ENCODE measurements around the gene PPIC. TPM values are rescaled to one million over a fixed set of nuclear protein-coding genes. Genes with fewer than 3 reads are reported as not detected.
"Not testable (repeated sequence)": the region's sequence is repeated elsewhere in the genome, so short reads cannot be mapped to it uniquely, and the experiment has no call there.

Gene PPIC
- total RNA-seq, 4 donors from 2014 or later: 21.7 to 77.3 (median 58.5) TPM

- Histone ChIP-seq H3K9me3 (no peaks in the 10 kb centered on the region), H3K4me3 (no peak overlapping the region), H3K4me1 (no peaks in the 10 kb centered on the region), H3K36me3 (no peaks in the 10 kb centered on the region), H3K27me3 (no peaks in the 10 kb centered on the region), H3K27ac (no peak overlapping the region)
- intact Hi-C loops (cut with DNase I): no loop called here
- WGBS, 2 donors: 82 to 89% methylated on average over 2 of the region's 2 CpGs
- no peak for DNase-seq
- TF ChIP-seq CTCF (IDR thresholded peaks at IDR 0.05) (no peak), POLR2A (IDR thresholded peaks at IDR 0.05) (no peak)
These were observed 58.5 kb downstream of the PPIC start for GRCh38 chr5:122978068-122978467.

- H3K4me1 ChIP-seq: no peaks in the 10 kb centered on the region
- no peaks in the 10 kb centered on the region for H3K27me3 ChIP-seq
- no peak overlapping the region for H3K4me3 ChIP-seq
- intact Hi-C loops (cut with DNase I): no loop called here
- 70 to 75% methylated on average over 2 of the region's 2 CpGs for WGBS, 2 donors
- H3K27ac ChIP-seq: no peak overlapping the region
- no peak for TF ChIP-seq CTCF (IDR thresholded peaks at IDR 0.05)
- TF ChIP-seq POLR2A (IDR thresholded peaks at IDR 0.05): no peak
- no peak for DNase-seq
- H3K9me3 ChIP-seq: no peaks in the 10 kb centered on the region
- peaks cover 0 to 4% (median 0%) of the 10 kb centered on the region in 3 donors for H3K36me3 ChIP-seq
These were observed 59.2 kb downstream of the PPIC start for GRCh38 chr5:122977319-122977718.

GRCh38 chr5:122974251-122974650, 62.3 kb downstream of the PPIC start:
- H3K4me1 ChIP-seq; H3K27me3 ChIP-seq; H3K27ac ChIP-seq; intact Hi-C loops (cut with DNase I); H3K4me3 ChIP-seq; H3K36me3 ChIP-seq; H3K9me3 ChIP-seq; DNase-seq: not testable (repeated sequence)
- WGBS, 2 donors: 93 to 98% methylated on average over 3 of the region's 3 CpGs

GRCh38 chr5:122973759-122974158, 62.8 kb downstream of the PPIC start:
- H3K9me3 ChIP-seq; H3K27me3 ChIP-seq; DNase-seq; H3K4me3 ChIP-seq; H3K4me1 ChIP-seq; H3K36me3 ChIP-seq; H3K27ac ChIP-seq; intact Hi-C loops (cut with DNase I): not testable (repeated sequence)
- WGBS, 2 donors: 83 to 100% methylated on average over 1 of the region's 1 CpG

Small RNAs within 50 kb of the gene (small RNA-seq; reads per million reads assigned to genes)
- gene RN7SL689P: 0 reads per million in 4 donors
- gene RN7SL711P: 0 reads per million in 4 donors

Other genes starting within 250 kb of the PPIC start
- gene SNX24, start 191.1 kb downstream of the PPIC start, total RNA-seq: 10 to 100 TPM; 24.4 to 35.3 (median 28.6) TPM
- gene PRDM6, start 52.5 kb upstream of the PPIC start, total RNA-seq: 1 to 10 TPM in 1 of 4 donors, under 1 TPM in 3; 0.11 to 1.3 (median 0.51) TPM

All from esophagus squamous epithelium (tissue), 5 donors.